ENCODE data around the gene RPL39. TPM values are rescaled to one million over a fixed set of nuclear protein-coding genes. Genes with fewer than 3 reads are reported as not detected.

RPL39 gene
- total RNA-seq, 1 experiment from 2014 or later: 1,700 TPM

DNA sequence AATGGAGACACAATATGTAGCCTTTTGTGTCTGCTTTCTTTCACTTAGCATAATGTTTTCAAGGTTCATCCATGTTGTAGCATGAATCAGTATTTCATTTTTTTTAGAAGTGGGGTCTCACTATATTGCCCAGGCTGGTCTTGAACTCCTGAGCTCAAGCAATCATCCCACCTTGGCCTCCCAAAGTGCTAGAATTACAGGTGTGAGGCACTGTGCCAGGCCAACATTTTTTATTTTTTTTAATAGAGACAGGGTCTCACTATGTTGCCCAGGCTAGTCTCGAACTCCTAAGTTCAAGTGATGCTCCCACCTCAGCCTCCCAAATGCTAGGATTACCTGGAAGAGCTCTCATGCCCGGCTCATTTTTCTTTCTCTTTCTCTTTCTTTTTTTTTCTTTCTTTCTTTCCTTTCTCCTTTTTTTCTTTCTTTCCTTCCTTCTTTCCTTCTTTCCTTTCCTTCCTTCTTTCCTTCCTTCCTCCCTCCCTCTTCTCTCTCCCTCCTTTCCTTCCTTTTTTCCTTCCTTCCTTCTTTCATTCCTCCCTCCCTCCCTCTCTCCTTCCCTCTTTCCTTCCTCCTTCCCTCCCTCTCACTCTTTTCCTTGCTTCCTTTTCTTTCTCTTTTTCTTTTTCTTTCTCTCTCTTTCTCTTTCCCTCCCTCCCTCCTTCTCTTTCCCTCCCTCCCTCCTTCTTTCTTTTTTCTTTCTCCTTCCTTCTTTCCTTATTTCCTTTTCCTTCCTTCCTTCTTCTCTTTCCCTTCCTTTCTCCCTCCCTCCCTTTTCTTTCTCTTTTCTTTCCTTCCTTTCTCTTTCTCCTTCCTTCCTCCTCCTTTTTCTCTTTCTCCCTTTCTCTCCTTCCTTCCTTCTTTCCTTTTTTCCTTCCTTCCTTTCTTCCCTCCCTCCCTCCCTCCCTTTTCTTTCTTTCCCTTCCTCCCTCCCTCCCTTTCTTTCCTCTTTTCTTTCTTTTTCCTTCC, 10.1 kb upstream of the RPL39 start:
- no peak for DNase-seq
- H3K36me3 ChIP-seq (ENCODE audit: control insufficient read depth, insufficient read depth, low read length): no peaks in the 10 kb centered on the region
- H3K27me3 Mint-ChIP-seq (ENCODE audit: insufficient read depth, unreplicated experiment): no peaks in the 10 kb centered on the region
- TF ChIP-seq, protein P1, sequence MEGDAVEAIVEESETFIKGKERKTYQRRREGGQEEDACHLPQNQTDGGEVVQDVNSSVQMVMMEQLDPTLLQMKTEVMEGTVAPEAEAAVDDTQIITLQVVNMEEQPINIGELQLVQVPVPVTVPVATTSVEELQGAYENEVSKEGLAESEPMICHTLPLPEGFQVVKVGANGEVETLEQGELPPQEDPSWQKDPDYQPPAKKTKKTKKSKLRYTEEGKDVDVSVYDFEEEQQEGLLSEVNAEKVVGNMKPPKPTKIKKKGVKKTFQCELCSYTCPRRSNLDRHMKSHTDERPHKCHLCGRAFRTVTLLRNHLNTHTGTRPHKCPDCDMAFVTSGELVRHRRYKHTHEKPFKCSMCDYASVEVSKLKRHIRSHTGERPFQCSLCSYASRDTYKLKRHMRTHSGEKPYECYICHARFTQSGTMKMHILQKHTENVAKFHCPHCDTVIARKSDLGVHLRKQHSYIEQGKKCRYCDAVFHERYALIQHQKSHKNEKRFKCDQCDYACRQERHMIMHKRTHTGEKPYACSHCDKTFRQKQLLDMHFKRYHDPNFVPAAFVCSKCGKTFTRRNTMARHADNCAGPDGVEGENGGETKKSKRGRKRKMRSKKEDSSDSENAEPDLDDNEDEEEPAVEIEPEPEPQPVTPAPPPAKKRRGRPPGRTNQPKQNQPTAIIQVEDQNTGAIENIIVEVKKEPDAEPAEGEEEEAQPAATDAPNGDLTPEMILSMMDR (IDR thresholded peaks at IDR 0.05; ENCODE audit: insufficient read depth in 1 of 2, low read depth in 1 of 2, low read length in 1 of 2, severe bottlenecking in 1 of 2, unreplicated experiment in 1 of 2): no peak
- H3K4me1 Mint-ChIP-seq (ENCODE audit: low read depth, unreplicated experiment): no peaks in the 10 kb centered on the region
- H3K9me3 Mint-ChIP-seq (ENCODE audit: unreplicated experiment): no peaks in the 10 kb centered on the region
- CTCF ChIA-PET: no interaction called here
- H3K4me1 ChIP-seq: no peaks in the 10 kb centered on the region
- intact Hi-C loops (cut with micrococcal nuclease; ENCODE audit: unreplicated experiment): no loop called here
- POLR2A ChIA-PET: no interaction called here
- no peak overlapping the region for H3K4me3 Mint-ChIP-seq (ENCODE audit: unreplicated experiment)
- no peak overlapping the region for H3K27ac Mint-ChIP-seq (ENCODE audit: unreplicated experiment)
- no peaks in the 10 kb centered on the region for H3K9me3 ChIP-seq
- H3K4me3 ChIP-seq (ENCODE audit: low read depth, low read length): no peak overlapping the region
- no peaks in the 10 kb centered on the region for H3K36me3 Mint-ChIP-seq (ENCODE audit: insufficient read depth, unreplicated experiment)
- no TSS peak for BruUV-seq (replicated peaks)
- H3K27me3 ChIP-seq (replicated peaks; ENCODE audit: control insufficient read depth, insufficient read depth, low read length): no peaks in the 10 kb centered on the region

DNA sequence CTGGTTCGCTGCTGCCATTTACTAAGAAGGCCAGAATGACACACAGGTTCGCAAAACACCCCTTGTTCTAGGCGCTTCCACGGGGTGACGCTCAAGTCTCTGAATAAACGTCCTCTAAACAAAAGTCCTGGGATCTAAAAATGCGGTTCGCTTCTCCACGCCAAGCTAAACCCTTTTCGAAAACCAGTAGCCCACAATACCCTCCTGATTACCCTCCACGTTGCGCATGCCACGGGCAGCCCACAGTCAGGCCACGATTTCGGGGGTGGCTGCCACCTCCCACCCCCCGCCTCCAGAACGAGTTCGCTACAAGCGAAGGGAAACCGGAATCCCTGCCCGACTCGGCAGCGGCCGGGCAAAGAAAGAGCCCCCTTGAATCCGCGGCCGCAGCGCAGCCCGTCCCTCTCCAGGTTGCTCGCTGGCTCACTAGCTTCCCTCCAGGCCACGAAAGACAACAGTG, 423 bp downstream of the RPL39 start:
- H3K27me3 Mint-ChIP-seq (ENCODE audit: insufficient read depth, unreplicated experiment): no peaks in the 10 kb centered on the region
- H3K36me3 Mint-ChIP-seq (ENCODE audit: insufficient read depth, unreplicated experiment): peaks cover 57% of the 10 kb centered on the region
- Histone ChIP-seq H3K9me3 (no peaks in the 10 kb centered on the region), H3K27me3 (replicated peaks; ENCODE audit: control insufficient read depth, insufficient read depth, low read length) (no peaks in the 10 kb centered on the region), H3K4me3 (ENCODE audit: low read depth, low read length) (peak overlapping the region; percentile 91), H3K4me1 (no peaks in the 10 kb centered on the region; the same call in 1 of the 2 replicates), H3K36me3 (ENCODE audit: control insufficient read depth, insufficient read depth, low read length) (peaks cover 3% of the 10 kb centered on the region; the same call in 1 of the 2 replicates)
- H3K9me3 Mint-ChIP-seq (ENCODE audit: unreplicated experiment): no peaks in the 10 kb centered on the region
- POLR2A ChIA-PET: interaction anchor here (0.5 to 2.2 kb wide), 10 partner anchors 12 to 1142 kb away, joined by 3 to 31 read pairs (median 6); partner anchors contain the start of genes NDUFA1, RNF113A, SLC25A5 and SOWAHD
- H3K4me3 Mint-ChIP-seq (ENCODE audit: unreplicated experiment): peak overlapping the region; percentile 81
- H3K27ac Mint-ChIP-seq (ENCODE audit: unreplicated experiment): peak overlapping the region; percentile 93
- CTCF ChIA-PET: interaction anchor here (0.6 to 1.5 kb wide), 9 partner anchors 11 to 255 kb away, joined by 3 to 9 read pairs (median 3); partner anchors contain the start of genes SOWAHD and UPF3B
- TSS peak; percentile 48 for BruUV-seq (replicated peaks)
- intact Hi-C loops (cut with micrococcal nuclease; ENCODE audit: unreplicated experiment): loop anchor here (1.0 to 2.0 kb wide), 2 partner anchors 62 to 90 kb away; no protein-coding TSS in a partner anchor
- DNase-seq: peak in 1 of 2 experiments; percentile 30
- TF ChIP-seq, protein P1 (IDR thresholded peaks at IDR 0.05; ENCODE audit: insufficient read depth in 1 of 2, low read depth in 1 of 2, low read length in 1 of 2, severe bottlenecking in 1 of 2, unreplicated experiment in 1 of 2): peak in 1 of 2 experiments; percentile 9
- H3K4me1 Mint-ChIP-seq (ENCODE audit: low read depth, unreplicated experiment): no peaks in the 10 kb centered on the region

DNA sequence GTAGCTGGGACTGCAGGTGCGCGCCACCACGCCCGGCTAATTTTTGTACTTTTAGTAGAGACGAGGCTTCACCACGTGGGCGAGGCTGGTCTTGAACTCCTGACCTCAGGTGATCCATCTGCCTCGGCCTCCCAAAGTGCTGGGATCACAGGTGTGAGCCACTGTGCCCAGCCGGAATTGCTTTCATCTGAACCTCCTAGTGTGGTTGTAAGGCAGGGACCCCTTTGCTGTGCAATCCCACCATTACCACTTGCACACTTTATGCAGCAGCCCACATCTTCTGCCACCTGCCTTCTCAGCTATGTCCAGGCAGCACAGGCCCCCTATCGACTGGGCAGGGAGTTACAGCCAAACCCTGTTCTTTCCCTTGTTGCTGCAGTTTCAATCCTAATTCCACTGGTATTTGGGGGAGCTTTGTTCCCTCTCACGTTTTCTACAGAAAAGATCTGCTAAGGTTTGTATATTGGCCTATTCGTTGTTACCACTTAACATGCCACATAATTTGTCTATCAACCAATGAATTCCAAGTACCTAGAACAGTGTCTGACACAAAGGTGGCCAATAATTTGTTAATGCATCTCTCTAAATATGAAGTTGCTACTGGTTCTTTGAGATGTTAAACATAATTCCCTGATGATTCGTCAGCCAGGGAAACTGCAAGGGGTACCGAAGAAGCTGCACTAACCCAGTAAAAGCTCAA, 6.5 kb downstream of the RPL39 start:
- no TSS peak for BruUV-seq (replicated peaks)
- no peak overlapping the region for H3K27ac Mint-ChIP-seq (ENCODE audit: unreplicated experiment)
- intact Hi-C loops (cut with micrococcal nuclease; ENCODE audit: unreplicated experiment): no loop called here

More for the DNA sequence above, 6.5 kb downstream of the RPL39 start:
- TF ChIP-seq, protein P1 (IDR thresholded peaks at IDR 0.05; ENCODE audit: insufficient read depth in 1 of 2, low read depth in 1 of 2, low read length in 1 of 2, severe bottlenecking in 1 of 2, unreplicated experiment in 1 of 2): peak; percentile 20 to 39
- CTCF ChIA-PET: interaction anchor here (0.7 to 1.6 kb wide), 3 partner anchors 27 to 291 kb away, joined by 3 to 7 read pairs (median 7); partner anchors contain the start of gene SOWAHD
- Mint-ChIP-seq H3K36me3 (ENCODE audit: insufficient read depth, unreplicated experiment) (peaks cover 69% of the 10 kb centered on the region), H3K4me3 (ENCODE audit: unreplicated experiment) (no peak overlapping the region), H3K9me3 (ENCODE audit: unreplicated experiment) (no peaks in the 10 kb centered on the region), H3K27me3 (ENCODE audit: insufficient read depth, unreplicated experiment) (no peaks in the 10 kb centered on the region), H3K4me1 (ENCODE audit: low read depth, unreplicated experiment) (no peaks in the 10 kb centered on the region)
- Histone ChIP-seq H3K36me3 (ENCODE audit: control insufficient read depth, insufficient read depth, low read length) (peaks cover 4% of the 10 kb centered on the region), H3K4me3 (ENCODE audit: low read depth, low read length) (no peak overlapping the region), H3K9me3 (no peaks in the 10 kb centered on the region), H3K4me1 (no peaks in the 10 kb centered on the region; the same call in 1 of the 2 replicates), H3K27me3 (replicated peaks; ENCODE audit: control insufficient read depth, insufficient read depth, low read length) (no peaks in the 10 kb centered on the region)
- POLR2A ChIA-PET: no interaction called here
- peak; percentile 28 to 41 for DNase-seq
